Gastroesophageal sphincter (tissue), 3 donors: ENCODE results near the gene PRR5L.

Experiments
- CTCF ChIP-seq, 4 experiments: fragments of 200-600 bp in 2 of 4; fragments of 450-650 bp in 2 of 4; sonication (generic) in 1 of 4; IDR thresholded peaks; one replicate each; pipeline ENCODE4 v1.5.1; 2017 to 2019; ENCODE audit warnings: antibody characterized with exemption in 4 of 4, mild to moderate bottlenecking in 2 of 4, moderate library complexity in 2 of 4
- POLR2A ChIP-seq, 2 donors: fragments of 450-650 bp; IDR thresholded peaks; one replicate each; pipeline ENCODE4 v1.6.1; 2017; ENCODE audit warnings: antibody characterized with exemption in 2 of 2, mild to moderate bottlenecking in 2 of 2, moderate library complexity in 1 of 2

DNA sequence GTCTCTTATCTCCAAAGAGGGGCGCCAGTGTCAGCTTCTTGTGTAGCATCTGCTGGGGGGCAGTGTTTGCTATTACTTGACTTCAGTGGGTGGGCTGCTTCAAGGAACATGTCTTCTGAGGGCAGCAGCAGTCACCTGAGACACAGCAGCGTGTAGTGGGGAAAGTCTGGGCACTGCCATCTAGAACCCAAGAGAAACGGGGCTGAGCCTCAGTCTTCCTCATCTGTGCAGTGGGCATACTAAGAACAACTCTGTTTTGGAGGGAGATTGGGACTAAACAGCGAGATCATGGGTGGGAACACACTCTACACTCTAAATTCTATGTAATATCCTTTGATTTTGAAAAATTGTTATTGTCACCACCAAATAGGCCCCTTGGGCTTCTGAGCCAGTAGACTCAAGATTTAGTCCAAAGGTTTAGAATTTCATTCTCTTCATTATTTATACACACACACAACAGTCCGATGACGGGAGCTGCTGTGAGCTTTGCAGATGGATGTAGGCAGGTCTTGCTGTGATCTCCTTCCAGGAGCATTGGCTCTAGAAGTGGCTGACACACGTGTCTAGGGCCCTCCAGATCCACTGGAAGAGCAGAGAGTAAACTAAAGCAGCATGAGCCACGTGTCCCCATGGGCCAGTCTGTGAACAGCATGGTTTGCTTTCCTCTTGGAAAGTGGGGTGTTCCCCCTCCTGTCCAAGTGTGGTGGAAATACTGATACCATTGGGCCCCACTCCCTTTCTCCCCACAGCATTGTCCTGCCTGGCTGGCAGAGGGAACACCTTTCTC lies 162.2 kb downstream of the PRR5L start:
- TF ChIP-seq CTCF (IDR thresholded peaks at IDR 0.05) (no peak), POLR2A (IDR thresholded peaks at IDR 0.05) (no peak)
